H1 (cell line): Measurements from ENCODE around the gene LGALS3.
A peak's percentile ranks its signal among the peaks of the same experiment; 100 is the strongest.

Experiments
- ATF2 ChIP-seq: IDR thresholded peaks from 2 replicates; pipeline ENCODE4 v1.6.1; 2012; ENCODE audit warnings: low read length, inconsistent platforms
- EGR1 ChIP-seq: IDR thresholded peaks from 2 replicates; pipeline ENCODE4 v1.6.1; 2011; ENCODE audit warnings: low read depth, low read length, borderline replicate concordance
- EP300 ChIP-seq, 2 experiments: IDR thresholded peaks; 1 replicate in 1 of 2; 2 replicates in 1 of 2; pipeline ENCODE4 v1.6.1; 2011 to 2012; ENCODE audit warnings: low read depth in 2 of 2, low read length in 2 of 2, mild to moderate bottlenecking in 2 of 2, borderline replicate concordance in 1 of 2, inconsistent platforms in 1 of 2, moderate library complexity in 1 of 2
- EZH2 ChIP-seq: fragments of 200-600 bp; sonication (generic); IDR thresholded peaks from 2 replicates; pipeline ENCODE4 v1.7.1; 2012; ENCODE audit warnings: low read depth, mild to moderate bottlenecking, moderate library complexity, low read length, inconsistent platforms; ENCODE audit not compliant: severe bottlenecking
- GABPA ChIP-seq: IDR thresholded peaks from 2 replicates; pipeline ENCODE4 v1.6.1; 2011; ENCODE audit warnings: mild to moderate bottlenecking, low read length, moderate library complexity, borderline replicate concordance; ENCODE audit not compliant: insufficient read depth
- HDAC2 ChIP-seq, 2 experiments: fragments of 300-600 bp in 1 of 2; sonication (generic) in 1 of 2; IDR thresholded peaks; 2 replicates each; pipeline ENCODE4 v1.6.1; 2011 to 2012; ENCODE audit warnings: low read depth in 2 of 2, low read length in 2 of 2, mild to moderate bottlenecking in 2 of 2, moderate library complexity in 2 of 2, borderline replicate concordance in 1 of 2, inconsistent platforms in 1 of 2
- POLR2A ChIP-seq, 2 experiments: IDR thresholded peaks; 1 replicate in 1 of 2; 2 replicates in 1 of 2; pipeline ENCODE4 v1.6.1; 2011; ENCODE audit warnings: low read depth in 2 of 2, low read length in 2 of 2, mild to moderate bottlenecking in 2 of 2; ENCODE audit errors: control extremely low read depth in 1 of 2
- POU5F1 ChIP-seq: IDR thresholded peaks from 2 replicates; pipeline ENCODE4 v1.6.1; 2011; ENCODE audit warnings: low read depth, mild to moderate bottlenecking, low read length, moderate library complexity
- RAD21 ChIP-seq, 2 experiments: IDR thresholded peaks in 1 of 2; conservative IDR thresholded peaks in 1 of 2; 2 replicates each; pipeline ENCODE4 v1.6.1; 2011; ENCODE audit warnings: low read depth in 2 of 2, low read length in 2 of 2, improper control_type of control experiment in 1 of 2, inconsistent platforms in 1 of 2, mild to moderate bottlenecking in 1 of 2, moderate library complexity in 1 of 2
- SIN3A ChIP-seq, 2 experiments: IDR thresholded peaks in 1 of 2; conservative IDR thresholded peaks in 1 of 2; 2 replicates each; pipeline ENCODE4 v1.6.1; 2011 to 2012; ENCODE audit warnings: low read length in 2 of 2, improper control_type of control experiment in 1 of 2, low read depth in 1 of 2, mild to moderate bottlenecking in 1 of 2
- SP1 ChIP-seq: IDR thresholded peaks from 2 replicates; pipeline ENCODE4 v1.6.1; 2011; ENCODE audit warnings: low read depth, low read length
- YY1 ChIP-seq: IDR thresholded peaks from 2 replicates; pipeline ENCODE4 v1.6.1; 2011; ENCODE audit warnings: low read depth, mild to moderate bottlenecking, low read length
- ZNF274 ChIP-seq: IDR thresholded peaks from 2 replicates; pipeline ENCODE4 v1.7.0; 2012; ENCODE audit warnings: low read length, borderline replicate concordance; ENCODE audit errors: extremely low read depth
- TF ChIP-seq, protein P1 (sequence below), 3 experiments: IDR thresholded peaks; 1 replicate in 2 of 3; 2 replicates in 1 of 3; pipeline versions ENCODE4 v1.5.1 to v1.6.1; 2011; ENCODE audit warnings: low read length in 3 of 3, mild to moderate bottlenecking in 3 of 3, inconsistent platforms in 2 of 3, low read depth in 1 of 3, moderate library complexity in 1 of 3; ENCODE audit not compliant: insufficient read depth in 1 of 3; ENCODE audit errors: control extremely low read depth in 1 of 3

DNA sequence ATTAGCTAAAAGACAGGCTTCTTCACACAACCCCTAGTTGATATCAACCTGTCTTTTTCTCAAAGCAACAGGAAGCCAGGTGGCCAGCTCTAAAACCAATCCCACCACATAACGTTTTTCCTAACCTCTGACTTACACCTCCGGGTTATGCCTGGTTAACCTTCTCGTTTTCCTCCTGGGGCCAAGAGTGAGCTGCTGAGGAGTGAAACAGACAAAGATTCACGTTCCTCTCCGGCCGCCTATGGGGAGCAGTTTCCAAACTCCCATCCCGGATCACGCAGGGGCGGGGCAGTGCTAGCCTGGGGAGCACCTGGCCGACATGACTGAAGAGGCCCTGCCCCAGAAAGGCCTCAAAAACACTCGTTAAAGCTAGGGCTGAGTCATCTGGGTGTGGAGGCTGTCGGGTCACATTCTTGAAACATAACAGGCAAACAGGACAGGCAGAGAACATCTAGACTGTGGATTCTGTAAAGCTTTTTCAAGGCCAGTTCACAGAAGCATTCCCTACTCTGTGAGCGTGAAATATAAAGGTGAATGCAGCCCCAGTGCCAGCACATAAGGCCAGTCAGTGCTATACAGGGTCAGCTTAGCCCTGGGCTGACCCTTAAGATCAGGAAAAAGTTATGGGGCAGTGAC lies 25.9 kb upstream of the LGALS3 start:
- TF ChIP-seq POU5F1 (no peak), EGR1 (no peak), POLR2A (IDR thresholded peaks at IDR 0.05; ENCODE audit: control extremely low read depth in 1 of 2, low read depth in 2 of 2, low read length in 2 of 2) (peak in 1 of 2 experiments; percentile 57; a peak in 2 of 3 replicates), ATF2 (no peak), EZH2 (no peak), ZNF274 (no peak), HDAC2 (IDR thresholded peaks at IDR 0.05; ENCODE audit: borderline replicate concordance in 1 of 2, low read depth in 2 of 2, low read length in 2 of 2) (no peak; a peak in 1 of 4 replicates), EP300 (IDR thresholded peaks at IDR 0.05; ENCODE audit: borderline replicate concordance in 1 of 2, low read depth in 2 of 2, low read length in 2 of 2) (no peak), RAD21 (IDR thresholded peaks at IDR 0.05 in 1 of 2, conservative IDR thresholded peaks at IDR 0.05 in 1 of 2; ENCODE audit: low read depth in 2 of 2, low read length in 2 of 2) (no peak; a peak in 1 of 4 replicates), YY1 (0 out of 2 replicates have a peak, but pooled peaks have one; percentile 6), SP1 (peak; percentile 65; the same call in 1 of the 2 replicates), SIN3A (conservative IDR thresholded peaks at IDR 0.05 in 1 of 2, IDR thresholded peaks at IDR 0.05 in 1 of 2; ENCODE audit: low read depth in 1 of 2, low read length in 2 of 2) (no peak), GABPA (no peak)
- TF ChIP-seq, protein P1, sequence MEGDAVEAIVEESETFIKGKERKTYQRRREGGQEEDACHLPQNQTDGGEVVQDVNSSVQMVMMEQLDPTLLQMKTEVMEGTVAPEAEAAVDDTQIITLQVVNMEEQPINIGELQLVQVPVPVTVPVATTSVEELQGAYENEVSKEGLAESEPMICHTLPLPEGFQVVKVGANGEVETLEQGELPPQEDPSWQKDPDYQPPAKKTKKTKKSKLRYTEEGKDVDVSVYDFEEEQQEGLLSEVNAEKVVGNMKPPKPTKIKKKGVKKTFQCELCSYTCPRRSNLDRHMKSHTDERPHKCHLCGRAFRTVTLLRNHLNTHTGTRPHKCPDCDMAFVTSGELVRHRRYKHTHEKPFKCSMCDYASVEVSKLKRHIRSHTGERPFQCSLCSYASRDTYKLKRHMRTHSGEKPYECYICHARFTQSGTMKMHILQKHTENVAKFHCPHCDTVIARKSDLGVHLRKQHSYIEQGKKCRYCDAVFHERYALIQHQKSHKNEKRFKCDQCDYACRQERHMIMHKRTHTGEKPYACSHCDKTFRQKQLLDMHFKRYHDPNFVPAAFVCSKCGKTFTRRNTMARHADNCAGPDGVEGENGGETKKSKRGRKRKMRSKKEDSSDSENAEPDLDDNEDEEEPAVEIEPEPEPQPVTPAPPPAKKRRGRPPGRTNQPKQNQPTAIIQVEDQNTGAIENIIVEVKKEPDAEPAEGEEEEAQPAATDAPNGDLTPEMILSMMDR (IDR thresholded peaks at IDR 0.05; ENCODE audit: control extremely low read depth in 1 of 3, insufficient read depth in 1 of 3, low read depth in 1 of 3, low read length in 3 of 3) = no peak
